Activated CD4-positive, alpha-beta T cell treated with anti-CD3 and anti-CD28 coated beads for 1 hour (primary cell): Measurements from ENCODE around the gene DMPK.
"Not testable (repeated sequence)": the region's sequence is repeated elsewhere in the genome, so short reads cannot be mapped to it uniquely, and the experiment has no call there.

Experiments
- DNase-seq: peaks from one replicate; pipeline ENCODE4 v3.0.0-alpha.2; 2020

Gene DMPK

GRCh38 chr19:45733160-45733810, 49.0 kb downstream of the DMPK start, which contains the start of gene MEIOSIN:
TSS of gene MEIOSIN (plus strand) at chr19:45733439. CDS start at chr19:45735377, 1,938 bp downstream.
- DNase-seq = no peak

- peak; percentile 88 for DNase-seq
These were observed 51.7 kb downstream of the DMPK start, which contains the start of gene FBXO46 for GRCh38 chr19:45730368-45731288. TSS of gene FBXO46 (minus strand) at chr19:45730896. CDS start at chr19:45713495, 17,401 bp downstream.

- no peak for DNase-seq
These were observed 52.4 kb downstream of the DMPK start for GRCh38 chr19:45729800-45730290.

GRCh38 chr19:45728683-45729082, 53.6 kb downstream of the DMPK start:
- not testable (repeated sequence) for DNase-seq

GRCh38 chr19:45720065-45720464, 62.2 kb downstream of the DMPK start:
- not testable (repeated sequence) for DNase-seq
